ENCODE measurements around the gene MPC2. TPM values are rescaled to one million over a fixed set of nuclear protein-coding genes. Genes with fewer than 3 reads are reported as not detected.
"Not testable (repeated sequence)": the region's sequence is repeated elsewhere in the genome, so short reads cannot be mapped to it uniquely, and the experiment has no call there.

Gene MPC2
- polyA plus RNA-seq, 1 donor (not counting 4 experiments of a cell fraction or from before 2014, with no cell fraction given), result 61.6 TPM

DNA sequence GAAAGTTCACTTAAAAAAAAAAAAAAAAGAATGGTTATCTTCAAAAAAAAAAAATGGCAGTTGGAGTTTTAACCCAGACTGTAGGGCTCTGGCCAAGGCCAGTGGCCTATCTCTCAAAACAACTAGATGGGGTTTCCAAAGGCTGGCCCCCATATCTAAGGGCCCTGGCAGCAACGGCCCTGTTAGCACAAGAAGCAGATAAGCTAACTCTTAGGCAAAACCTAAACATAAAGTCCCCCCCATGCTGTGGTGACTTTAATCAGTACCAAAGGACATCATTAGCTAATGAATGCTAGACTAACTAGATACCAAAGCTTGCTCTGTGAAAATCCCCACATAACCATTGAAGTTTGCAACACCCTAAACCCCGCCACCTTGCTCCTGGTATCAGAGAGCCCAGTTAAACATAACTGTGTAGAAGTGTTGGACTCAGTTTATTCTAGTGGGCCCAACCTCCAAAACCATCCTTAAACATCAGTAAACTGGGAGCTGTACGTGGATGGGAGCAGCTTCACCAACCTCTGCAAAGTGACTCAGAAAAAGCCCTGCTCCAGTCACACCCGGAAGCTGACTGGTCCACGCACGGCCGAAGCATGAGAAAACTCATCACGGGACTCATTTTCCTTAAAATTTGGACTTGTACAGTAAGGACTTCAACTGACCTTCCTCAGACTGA is 70.0 kb downstream of the MPC2 start:
- dilution Hi-C loops (cut with MboI; ENCODE audit: extremely low pct_ligation_motif_present, low sequenced_read_pairs); H3K27ac ChIP-seq (ENCODE audit: control insufficient read depth, insufficient read depth, low read length); H3K4me1 ChIP-seq (ENCODE audit: control insufficient read depth, extremely low read depth, insufficient read depth, low read length); H3K9ac ChIP-seq (ENCODE audit: control insufficient read depth, extremely low read depth, insufficient read depth, low read length); H2AFZ ChIP-seq (ENCODE audit: control insufficient read depth, low read length); FAIRE-seq; H3K9me1 ChIP-seq (ENCODE audit: control insufficient read depth, extremely low read depth, insufficient read depth, low read length); H3K9me3 ChIP-seq (ENCODE audit: control insufficient read depth, low read depth, low read length); H3K27me3 ChIP-seq (ENCODE audit: control insufficient read depth, extremely low read depth, insufficient read depth, low read length); H3K4me2 ChIP-seq (ENCODE audit: control insufficient read depth, extremely low read depth, insufficient read depth, low read depth, low read length); H3K79me2 ChIP-seq (ENCODE audit: control insufficient read depth, insufficient read depth, low read length); H3K36me3 ChIP-seq (ENCODE audit: control insufficient read depth in 2 of 2, extremely low read depth in 1 of 2, insufficient read depth in 2 of 2, low read length in 2 of 2); H4K20me1 ChIP-seq (ENCODE audit: control insufficient read depth, extremely low read depth, insufficient read depth, low read length); DNase-seq (ENCODE audit: low read depth, low spot score); H3K4me3 ChIP-seq (ENCODE audit: control insufficient read depth in 2 of 3, extremely low read depth in 1 of 3, insufficient read depth in 2 of 3, low read depth in 1 of 3, low read length in 3 of 3): not testable (repeated sequence)

Other genes starting within 250 kb of the MPC2 start
- 107 to 195 TPM (median 120 TPM) in 3 replicates for gene MPZL1, start 215.1 kb downstream of the MPC2 start, polyA plus RNA-seq
- 0.04 to 0.10 TPM in 2 of 3 replicates, not detected in the other for gene ADCY10, start 22.9 kb downstream of the MPC2 start, polyA plus RNA-seq
- gene DCAF6, start 389 bp downstream of the MPC2 start, polyA plus RNA-seq, result 70.0 to 109 TPM (median 78.6 TPM) in 3 replicates
- gene GPR161, start 199.9 kb upstream of the MPC2 start, polyA plus RNA-seq, result 7.8 to 11.6 TPM (median 9.1 TPM) in 3 replicates
- 27.2 to 62.5 TPM (median 31.3 TPM) in 3 replicates for gene TIPRL, start 241.9 kb upstream of the MPC2 start, polyA plus RNA-seq